ENCODE data around the gene FBXL19. TPM values are rescaled to one million over a fixed set of nuclear protein-coding genes. Genes with fewer than 3 reads are reported as not detected.

The FBXL19 gene
- polyA plus RNA-seq, 1 of the 3 experiments (the other 2 are of a cell fraction) = 20.6 TPM

- WGBS (ENCODE audit: low lambda C conversion rate) = 83% methylated on average over 32 of the region's 32 CpGs
- no peaks in the 10 kb centered on the region for H3K9me3 ChIP-seq
- ChIA-PET CTCF (interaction anchor here (1.2 to 2.4 kb wide), 4 partner anchors 21 to 197 kb away, joined by 3 to 10 read pairs (median 5); partner anchors contain the start of gene SRCAP), POLR2A (interaction anchor here (0.6 to 1.0 kb wide), 2 partner anchors 23 to 142 kb away, joined by 3 read pairs; no protein-coding TSS in a partner anchor)
- H4K20me1 ChIP-seq (ENCODE audit: insufficient read depth) = no peaks in the 10 kb centered on the region
- TF ChIP-seq PBX3 (IDR thresholded peaks at IDR 0.05) (no peak), NFIC (IDR thresholded peaks at IDR 0.05; ENCODE audit: borderline replicate concordance) (no peak), CTCF (IDR thresholded peaks at IDR 0.05) (no peak), USF2 (IDR thresholded peaks at IDR 0.05; ENCODE audit: borderline replicate concordance, low read depth, low read length) (no peak), MEF2A (IDR thresholded peaks at IDR 0.05; ENCODE audit: borderline replicate concordance, low read depth) (no peak), EP300 (IDR thresholded peaks at IDR 0.05; ENCODE audit: borderline replicate concordance in 1 of 2, low read depth in 1 of 2, low read length in 1 of 2) (no peak), RAD21 (IDR thresholded peaks at IDR 0.05; ENCODE audit: low read length) (no peak), MAX (IDR thresholded peaks at IDR 0.05; ENCODE audit: low read depth) (no peak), EZH2phosphoT487 (IDR thresholded peaks at IDR 0.05; ENCODE audit: borderline replicate concordance, low read depth) (no peak), NRF1 (IDR thresholded peaks at IDR 0.05; ENCODE audit: low read depth, low read length) (no peak), MXI1 (IDR thresholded peaks at IDR 0.05; ENCODE audit: low read depth, low read length) (no peak), TEAD4 (IDR thresholded peaks at IDR 0.05; ENCODE audit: borderline replicate concordance, insufficient read depth) (no peak), YY1 (IDR thresholded peaks at IDR 0.05; ENCODE audit: low read depth) (no peak), FOXM1 (IDR thresholded peaks at IDR 0.05; ENCODE audit: low read depth) (no peak), GABPA (IDR thresholded peaks at IDR 0.05; ENCODE audit: low read depth) (no peak), IRF3 (IDR thresholded peaks at IDR 0.05; ENCODE audit: low read depth, low read length) (no peak), FOSL2 (IDR thresholded peaks at IDR 0.05; ENCODE audit: borderline replicate concordance, low read depth) (no peak)
- peak overlapping the region; percentile 64; the same call in 1 of the 2 replicates for H2AFZ ChIP-seq (ENCODE audit: low read depth)
- H3K4me3 ChIP-seq (ENCODE audit: low read depth in 2 of 2, low read length in 1 of 2) = peak overlapping the region; percentile 63 to 70
- peak overlapping the region; percentile 91 for H3K4me2 ChIP-seq
- no peak for DNase-seq
- no peaks in the 10 kb centered on the region for H3K9me2 ChIP-seq
- H3K36me3 ChIP-seq (replicated peaks in 1 of 2; ENCODE audit: control insufficient read depth in 1 of 2, insufficient read depth in 2 of 2, low read length in 1 of 2) = peaks cover 3 to 13% of the 10 kb centered on the region in 2 experiments
- H3K4me1 ChIP-seq (ENCODE audit: control insufficient read depth in 1 of 2, insufficient read depth in 2 of 2, low read depth in 1 of 2, low read length in 1 of 2) = peaks cover 12 to 29% of the 10 kb centered on the region in 2 experiments; a peak in 3 of 4 replicates
- peaks cover 26% of the 10 kb centered on the region for H3F3A ChIP-seq (replicated peaks; ENCODE audit: insufficient read depth)
- H3K79me2 ChIP-seq (ENCODE audit: insufficient read depth) = peaks cover 33% of the 10 kb centered on the region
- H3K9ac ChIP-seq = peak overlapping the region; percentile 91
- no peaks in the 10 kb centered on the region for H3K27me3 ChIP-seq (ENCODE audit: insufficient read depth)
- peak overlapping the region; percentile 96 to 99 for H3K27ac ChIP-seq (ENCODE audit: low read depth in 2 of 2, low read length in 1 of 2)
Observed at GRCh38 chr16:30895627-30896260, 27.6 kb upstream of the FBXL19 start.
